ENCODE results near the gene ARMC3. TPM values are rescaled to one million over a fixed set of nuclear protein-coding genes. Genes with fewer than 3 reads are reported as not detected.
"Not testable (repeated sequence)": the region's sequence is repeated elsewhere in the genome, so short reads cannot be mapped to it uniquely, and the experiment has no call there.

The ARMC3 gene
- total RNA-seq, 1 experiment from 2014 or later = 14.4 TPM

- no peaks in the 10 kb centered on the region for H3K9me2 ChIP-seq (ENCODE audit: insufficient read depth)
- intact Hi-C loops (cut with micrococcal nuclease; ENCODE audit: unreplicated experiment) = loop anchor here (10.0 kb wide), 1 partner anchor 739 kb away; the partner anchor contains the start of gene BMI1
- ChIA-PET POLR2A (ENCODE audit: unreplicated experiment) (no interaction called here), CTCF (no interaction called here)
- H3K27ac ChIP-seq = no peak overlapping the region
- H3K4me2 ChIP-seq = no peak overlapping the region
- no peak overlapping the region for H3K4me3 ChIP-seq
- no peak for DNase-seq
- no peaks in the 10 kb centered on the region for H3K9me3 ChIP-seq (ENCODE audit: insufficient read depth, low read depth)
- no TSS peak for BruUV-seq (replicated peaks)
- TF ChIP-seq CTCF (conservative IDR thresholded peaks at IDR 0.05) (no peak), EZH2 (IDR thresholded peaks at IDR 0.05; ENCODE audit: low read depth) (no peak)
- no peaks in the 10 kb centered on the region for H3F3A ChIP-seq (ENCODE audit: insufficient read depth, low read depth)
- H4K20me1 ChIP-seq (ENCODE audit: insufficient read depth) = no peaks in the 10 kb centered on the region
- no peaks in the 10 kb centered on the region for H3K4me1 ChIP-seq (replicated peaks; ENCODE audit: insufficient read depth)
- H3K79me2 ChIP-seq (ENCODE audit: low read depth) = no peaks in the 10 kb centered on the region
- no peaks in the 10 kb centered on the region for H3K36me3 ChIP-seq (ENCODE audit: low read depth)
- H3K27me3 ChIP-seq (ENCODE audit: insufficient read depth, low read depth) = no peaks in the 10 kb centered on the region
- H2AFZ ChIP-seq = no peak overlapping the region
These were observed 136.3 kb downstream of the ARMC3 start for GRCh38 chr10:23063973-23064812.

GRCh38 chr10:23064813-23065114 is 136.9 kb downstream of the ARMC3 start:
- BruUV-seq (replicated peaks); CTCF ChIA-PET; DNase-seq; H3K4me1 ChIP-seq (replicated peaks; ENCODE audit: insufficient read depth); H3K27me3 ChIP-seq (ENCODE audit: insufficient read depth, low read depth); H4K20me1 ChIP-seq (ENCODE audit: insufficient read depth); H3K9me3 ChIP-seq (ENCODE audit: insufficient read depth, low read depth); H3F3A ChIP-seq (ENCODE audit: insufficient read depth, low read depth); H3K27ac ChIP-seq; H3K79me2 ChIP-seq (ENCODE audit: low read depth); H2AFZ ChIP-seq; H3K4me2 ChIP-seq; H3K9me2 ChIP-seq (ENCODE audit: insufficient read depth); H3K36me3 ChIP-seq (ENCODE audit: low read depth); H3K4me3 ChIP-seq; POLR2A ChIA-PET (ENCODE audit: unreplicated experiment): not testable (repeated sequence)
- intact Hi-C loops (cut with micrococcal nuclease; ENCODE audit: unreplicated experiment) = loop anchor here (5.0 to 10.0 kb wide), 2 partner anchors 382 to 740 kb away; partner anchors contain the start of gene BMI1

GRCh38 chr10:23065181-23065948 is 137.5 kb downstream of the ARMC3 start:
- no peaks in the 10 kb centered on the region for H3K9me3 ChIP-seq (ENCODE audit: insufficient read depth, low read depth)
- H3K27me3 ChIP-seq (ENCODE audit: insufficient read depth, low read depth) = no peaks in the 10 kb centered on the region
- peak in 1 of 2 experiments; percentile 54 for DNase-seq
- H3K36me3 ChIP-seq (ENCODE audit: low read depth) = no peaks in the 10 kb centered on the region
- no peak for TF ChIP-seq EZH2 (IDR thresholded peaks at IDR 0.05; ENCODE audit: low read depth)
- no peak for TF ChIP-seq CTCF (conservative IDR thresholded peaks at IDR 0.05)
- no peaks in the 10 kb centered on the region for H4K20me1 ChIP-seq (ENCODE audit: insufficient read depth)
- H3K4me2 ChIP-seq = no peak overlapping the region
- H2AFZ ChIP-seq = no peak overlapping the region
- POLR2A ChIA-PET (ENCODE audit: unreplicated experiment) = interaction anchor here (0.6 kb wide), 1 partner anchor 44 kb away, joined by 6 read pairs; no protein-coding TSS in a partner anchor
- H3K4me3 ChIP-seq = no peak overlapping the region
- no peaks in the 10 kb centered on the region for H3K9me2 ChIP-seq (ENCODE audit: insufficient read depth)
- no TSS peak for BruUV-seq (replicated peaks)
- intact Hi-C loops (cut with micrococcal nuclease; ENCODE audit: unreplicated experiment) = loop anchor here (5.0 to 10.0 kb wide), 2 partner anchors 383 to 741 kb away; partner anchors contain the start of gene BMI1
- CTCF ChIA-PET = interaction anchor here (0.7 kb wide), 1 partner anchor 1072 kb away, joined by 3 read pairs; no protein-coding TSS in a partner anchor
- no peaks in the 10 kb centered on the region for H3K79me2 ChIP-seq (ENCODE audit: low read depth)
- H3K4me1 ChIP-seq (replicated peaks; ENCODE audit: insufficient read depth) = no peaks in the 10 kb centered on the region
- H3K27ac ChIP-seq = no peak overlapping the region
- H3F3A ChIP-seq (ENCODE audit: insufficient read depth, low read depth) = no peaks in the 10 kb centered on the region

Data from PC-9 (cell line).